H9 (cell line): ENCODE measurements around the gene YOD1. TPM values are rescaled to one million over a fixed set of nuclear protein-coding genes. Genes with fewer than 3 reads are reported as not detected.

Source experiments
- DNase-seq: peaks from one replicate; pipeline ENCODE4 v3.0.0-alpha.2; 2017
- H2AFZ ChIP-seq: one replicate; pipeline ENCODE4 v1.6.1; 2013; ENCODE audit warnings: mild to moderate bottlenecking, low read length, control low read depth, moderate library complexity
- H2AK5ac ChIP-seq: 2 replicates; pipeline ENCODE4 v1.6.1; 2013; ENCODE audit warnings: low read length, control low read depth, mixed read lengths; ENCODE audit not compliant: insufficient read length
- H2BK120ac ChIP-seq: one replicate; pipeline ENCODE4 v1.6.1; 2013; ENCODE audit warnings: low read depth, mild to moderate bottlenecking, low read length, control low read depth, inconsistent platforms; ENCODE audit not compliant: poor library complexity, severe bottlenecking
- H2BK12ac ChIP-seq: 2 replicates; pipeline ENCODE4 v1.6.1; 2013; ENCODE audit warnings: low read length, control low read depth, mixed read lengths, low read depth; ENCODE audit not compliant: insufficient read length
- H2BK15ac ChIP-seq: 2 replicates; pipeline ENCODE4 v1.6.1; 2013; ENCODE audit warnings: low read depth, low read length, control low read depth
- H2BK20ac ChIP-seq: one replicate; pipeline ENCODE4 v1.6.1; 2013; ENCODE audit warnings: low read depth, mild to moderate bottlenecking, low read length, control low read depth, inconsistent platforms; ENCODE audit not compliant: poor library complexity, severe bottlenecking
- H2BK5ac ChIP-seq: 2 replicates; pipeline ENCODE4 v1.6.1; 2013; ENCODE audit warnings: low read length, control low read depth, mixed read lengths; ENCODE audit not compliant: insufficient read length
- H3K14ac ChIP-seq: 2 replicates; pipeline ENCODE4 v1.6.1; 2013; ENCODE audit warnings: low read length, control low read depth; ENCODE audit not compliant: insufficient read depth
- H3K18ac ChIP-seq: 2 replicates; pipeline ENCODE4 v1.6.1; 2013; ENCODE audit warnings: low read depth, mild to moderate bottlenecking, mixed read lengths, low read length, control low read depth; ENCODE audit not compliant: insufficient read length
- H3K23ac ChIP-seq: 2 replicates; pipeline ENCODE4 v1.6.1; 2013; ENCODE audit warnings: low read length, control low read depth, mixed read lengths, low read depth; ENCODE audit not compliant: insufficient read length
- H3K23me2 ChIP-seq: 2 replicates; pipeline ENCODE4 v1.6.1; 2013; ENCODE audit warnings: low read depth, mild to moderate bottlenecking, mixed read lengths, low read length, control low read depth; ENCODE audit not compliant: insufficient read length, poor library complexity, severe bottlenecking
- H3K27ac ChIP-seq: 2 replicates; pipeline ENCODE4 v1.5.1; 2013; ENCODE audit warnings: low read length, control low read depth, mixed read lengths, low read depth; ENCODE audit not compliant: insufficient read length
- H3K27me3 ChIP-seq: 2 replicates; pipeline ENCODE4 v1.6.1; 2013; ENCODE audit warnings: low read length, control low read depth, inconsistent platforms; ENCODE audit not compliant: insufficient read depth
- H3K4ac ChIP-seq: 2 replicates; pipeline ENCODE4 v1.6.1; 2013; ENCODE audit warnings: low read depth, mild to moderate bottlenecking, control low read depth, inconsistent platforms, low read length, moderate library complexity
- H3K4me1 ChIP-seq: 2 replicates; pipeline ENCODE4 v1.6.1; 2013; ENCODE audit warnings: low read length, control low read depth, inconsistent platforms; ENCODE audit not compliant: insufficient read depth
- H3K4me2 ChIP-seq: 2 replicates; pipeline ENCODE4 v1.6.1; 2013; ENCODE audit warnings: low read length, control low read depth, mixed read lengths; ENCODE audit not compliant: insufficient read length, insufficient read depth
- H3K56ac ChIP-seq: 2 replicates; pipeline ENCODE4 v1.6.1; 2013; ENCODE audit warnings: low read depth, mild to moderate bottlenecking, mixed read lengths, low read length, control low read depth; ENCODE audit not compliant: insufficient read length
- H3K79me1 ChIP-seq: 2 replicates; pipeline ENCODE4 v1.6.1; 2013; ENCODE audit warnings: low read depth, mild to moderate bottlenecking, moderate library complexity, low read length, control low read depth, inconsistent platforms; ENCODE audit not compliant: insufficient read depth, poor library complexity, severe bottlenecking
- H3K79me2 ChIP-seq: 2 replicates; pipeline ENCODE4 v1.6.1; 2013; ENCODE audit warnings: low read length, control low read depth, inconsistent platforms; ENCODE audit not compliant: insufficient read depth
- H3K9ac ChIP-seq: 2 replicates; pipeline ENCODE4 v1.6.1; 2013; ENCODE audit warnings: low read length, control low read depth, mixed read lengths; ENCODE audit not compliant: insufficient read length; ENCODE audit errors: extremely low read depth
- H3K9me3 ChIP-seq: one replicate; pipeline ENCODE4 v1.6.1; 2013; ENCODE audit warnings: low read depth, low read length, inconsistent platforms; ENCODE audit not compliant: control insufficient read depth
- H3T11ph ChIP-seq: one replicate; pipeline ENCODE4 v1.6.1; 2013; ENCODE audit warnings: mild to moderate bottlenecking, low read length, control low read depth, inconsistent platforms
- H4K20me1 ChIP-seq: one replicate; pipeline ENCODE4 v1.6.1; 2013; ENCODE audit not compliant: control insufficient read depth, insufficient read length, insufficient read depth
- H4K5ac ChIP-seq: 2 replicates; pipeline ENCODE4 v1.6.1; 2013; ENCODE audit warnings: low read depth, mild to moderate bottlenecking, mixed read lengths, low read length, control low read depth; ENCODE audit not compliant: insufficient read length
- H4K8ac ChIP-seq: replicated peaks from 2 replicates; pipeline ENCODE4 v1.6.1; 2013; ENCODE audit warnings: low read length, control low read depth, mixed read lengths, low read depth; ENCODE audit not compliant: insufficient read length
- H4K91ac ChIP-seq: 2 replicates; pipeline ENCODE4 v1.6.1; 2013; ENCODE audit warnings: low read depth, mild to moderate bottlenecking, moderate library complexity, mixed read lengths, low read length, control low read depth; ENCODE audit not compliant: insufficient read length
- H3K27ac Mint-ChIP-seq, 3 experiments: 2 replicates in 2 of 3; 3 replicates in 1 of 3; pipeline ENCODE4 v1.8.0; 2020 to 2021; ENCODE audit warnings: mixed read lengths in 3 of 3, mild to moderate bottlenecking in 1 of 3, moderate library complexity in 1 of 3
- H3K27me3 Mint-ChIP-seq: 2 replicates; pipeline ENCODE4 v1.8.0; 2021; ENCODE audit warnings: low read depth, mild to moderate bottlenecking, moderate library complexity, mixed read lengths
- H3K36me3 Mint-ChIP-seq, 3 experiments: 2 replicates in 2 of 3; 3 replicates in 1 of 3; pipeline ENCODE4 v1.8.0; 2020 to 2021; ENCODE audit warnings: low read depth in 3 of 3, mixed read lengths in 3 of 3; ENCODE audit not compliant: insufficient read depth in 1 of 3
- H3K4me1 Mint-ChIP-seq, 2 experiments: 2 replicates each; pipeline ENCODE4 v1.8.0; 2020; ENCODE audit warnings: mixed read lengths in 2 of 2
- H3K4me3 Mint-ChIP-seq, 2 experiments: 2 replicates in 1 of 2; 3 replicates in 1 of 2; pipeline ENCODE4 v1.8.0; 2020 to 2021; ENCODE audit warnings: mild to moderate bottlenecking in 2 of 2, mixed read lengths in 2 of 2, moderate library complexity in 1 of 2
- H3K9me3 Mint-ChIP-seq, 2 experiments: 2 replicates in 1 of 2; 3 replicates in 1 of 2; pipeline ENCODE4 v1.8.0; 2020; ENCODE audit warnings: mild to moderate bottlenecking in 2 of 2, mixed read lengths in 2 of 2, moderate library complexity in 1 of 2
- CTCF ChIP-seq: fragments of 200-600 bp; sonication (generic); conservative IDR thresholded peaks from 3 replicates; pipeline ENCODE4 v1.8.0; 2021; ENCODE audit warnings: antibody characterized with exemption, mild to moderate bottlenecking
- WGBS: extraction: QIAGEN DNeasy Blood & Tissue Kit; methylation state at CpG from one replicate; pipeline ENCODE4 v1.1.7; 2013; ENCODE audit warnings: missing lambda C conversion rate, low lambda C conversion rate, mixed read lengths; ENCODE audit not compliant: insufficient read length; ENCODE audit errors: extremely low coverage; 5-methylcytosine and 5-hydroxymethylcytosine counted together
- total RNA-seq: library from RNA; stranded (reverse); gene quantifications from 2 replicates; pipeline ENCODE4 v1.2.1, GENCODE V29; 2021

Gene YOD1
- total RNA-seq, 1 experiment from 2014 or later, result 8.6 TPM

GRCh38 chr1:207026104-207026534 is 24.9 kb downstream of the YOD1 start:
- Histone ChIP-seq H3K23ac (no peak overlapping the region), H3T11ph (no peak overlapping the region), H3K4me1 (peaks cover 18% of the 10 kb centered on the region; the same call in 1 of the 2 replicates), H3K23me2 (no peaks in the 10 kb centered on the region), H2BK12ac (no peak overlapping the region), H4K5ac (no peak overlapping the region), H3K14ac (no peak overlapping the region), H3K9ac (no peak overlapping the region), H3K27me3 (no peaks in the 10 kb centered on the region), H3K27ac (no peak overlapping the region), H4K8ac (no peak overlapping the region), H3K79me1 (no peaks in the 10 kb centered on the region), H4K20me1 (no peaks in the 10 kb centered on the region), H3K56ac (no peak overlapping the region), H3K9me3 (no peaks in the 10 kb centered on the region), H2BK20ac (no peak overlapping the region), H2BK5ac (no peak overlapping the region), H2AFZ (no peak overlapping the region), H4K91ac (no peak overlapping the region), H2AK5ac (no peak overlapping the region), H2BK15ac (no peak overlapping the region), H3K18ac (no peak overlapping the region), H3K4me2 (no peak overlapping the region), H3K4ac (no peak overlapping the region), H3K79me2 (no peaks in the 10 kb centered on the region), H2BK120ac (no peak overlapping the region)
- H3K4me1 Mint-ChIP-seq, result peaks cover 30 to 36% of the 10 kb centered on the region in 2 experiments
- WGBS, result no CpG with 5 or more reads among the region's 4 CpGs
- H3K27me3 Mint-ChIP-seq, result no peaks in the 10 kb centered on the region
- H3K9me3 Mint-ChIP-seq, result no peaks in the 10 kb centered on the region
- H3K4me3 Mint-ChIP-seq, result no peak overlapping the region
- no peak overlapping the region for H3K27ac Mint-ChIP-seq
- TF ChIP-seq CTCF, result no peak
- no peak for DNase-seq
- peaks cover 0 to 2% (median 0%) of the 10 kb centered on the region in 3 experiments; a peak in 2 of 7 replicates for H3K36me3 Mint-ChIP-seq
